Adrenal gland (tissue), 5 donors: ENCODE data around the gene ALG13.

Source experiments
- POLR2A ChIP-seq, 2 donors: fragments of 450-650 bp; IDR thresholded peaks; one replicate each; pipeline ENCODE4 v1.6.1; 2017; ENCODE audit warnings: antibody characterized with exemption in 2 of 2, mild to moderate bottlenecking in 2 of 2, moderate library complexity in 1 of 2
- TF ChIP-seq, protein P1 (sequence below), 6 experiments: fragments of 450-650 bp in 4 of 6; fragments of 200-600 bp in 2 of 6; sonication (generic) in 1 of 6; IDR thresholded peaks; 1 replicate in 5 of 6; 2 replicates in 1 of 6; pipeline versions ENCODE4 v1.5.1 to v1.8.0; 2016 to 2021; ENCODE audit warnings: antibody characterized with exemption in 6 of 6, mild to moderate bottlenecking in 2 of 6, moderate library complexity in 1 of 6
- donor health status: DM: no; HTN: no; CAD: no.

DNA sequence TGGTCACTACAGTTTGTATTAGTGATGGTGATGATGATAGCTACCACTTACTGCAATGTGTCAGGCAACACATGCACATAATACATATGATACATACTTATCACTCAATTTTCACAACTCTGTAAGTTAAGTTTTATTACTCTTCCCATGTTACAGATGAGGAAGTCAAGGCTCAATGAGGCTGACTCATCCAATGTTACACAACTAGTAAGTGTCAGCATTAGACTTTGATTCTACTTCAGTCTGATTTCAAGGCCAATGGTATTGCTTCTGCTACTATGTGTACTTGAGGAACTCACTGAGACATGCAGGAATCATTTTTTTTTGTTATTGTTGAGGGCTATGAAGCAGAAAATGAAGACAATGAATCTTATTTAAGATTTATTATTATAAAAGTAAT is 98.6 kb downstream of the ALG13 start:
- TF ChIP-seq, protein P1, sequence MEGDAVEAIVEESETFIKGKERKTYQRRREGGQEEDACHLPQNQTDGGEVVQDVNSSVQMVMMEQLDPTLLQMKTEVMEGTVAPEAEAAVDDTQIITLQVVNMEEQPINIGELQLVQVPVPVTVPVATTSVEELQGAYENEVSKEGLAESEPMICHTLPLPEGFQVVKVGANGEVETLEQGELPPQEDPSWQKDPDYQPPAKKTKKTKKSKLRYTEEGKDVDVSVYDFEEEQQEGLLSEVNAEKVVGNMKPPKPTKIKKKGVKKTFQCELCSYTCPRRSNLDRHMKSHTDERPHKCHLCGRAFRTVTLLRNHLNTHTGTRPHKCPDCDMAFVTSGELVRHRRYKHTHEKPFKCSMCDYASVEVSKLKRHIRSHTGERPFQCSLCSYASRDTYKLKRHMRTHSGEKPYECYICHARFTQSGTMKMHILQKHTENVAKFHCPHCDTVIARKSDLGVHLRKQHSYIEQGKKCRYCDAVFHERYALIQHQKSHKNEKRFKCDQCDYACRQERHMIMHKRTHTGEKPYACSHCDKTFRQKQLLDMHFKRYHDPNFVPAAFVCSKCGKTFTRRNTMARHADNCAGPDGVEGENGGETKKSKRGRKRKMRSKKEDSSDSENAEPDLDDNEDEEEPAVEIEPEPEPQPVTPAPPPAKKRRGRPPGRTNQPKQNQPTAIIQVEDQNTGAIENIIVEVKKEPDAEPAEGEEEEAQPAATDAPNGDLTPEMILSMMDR (IDR thresholded peaks at IDR 0.05) = no peak
- no peak for TF ChIP-seq POLR2A (IDR thresholded peaks at IDR 0.05)
